GM23248 (cell line): ENCODE data around the gene CNTN4. TPM values are rescaled to one million over a fixed set of nuclear protein-coding genes. Genes with fewer than 3 reads are reported as not detected.

Experiments used
- DNase-seq: peaks from one replicate; pipeline ENCODE4 v3.0.0-alpha.2; 2015
- H2AFZ ChIP-seq: fragments of 200-600 bp; sonication (generic); 2 replicates; pipeline ENCODE4 v1.6.1; 2016; ENCODE audit warnings: antibody characterized with exemption
- H3F3A ChIP-seq: fragments of 200-600 bp; sonication (generic); 2 replicates; pipeline ENCODE4 v1.6.1; 2016; ENCODE audit warnings: mild to moderate bottlenecking, antibody characterized with exemption, mixed run types; ENCODE audit not compliant: insufficient read depth
- H3K27ac ChIP-seq: fragments of 200-600 bp; sonication (generic); 2 replicates; pipeline ENCODE4 v1.5.1; 2016; ENCODE audit warnings: mild to moderate bottlenecking
- H3K27me3 ChIP-seq: fragments of 200-600 bp; sonication (generic); replicated peaks from 2 replicates; pipeline ENCODE4 v1.6.1; 2016; ENCODE audit warnings: mild to moderate bottlenecking; ENCODE audit not compliant: insufficient read depth
- H3K36me3 ChIP-seq: fragments of 200-600 bp; sonication (generic); 2 replicates; pipeline ENCODE4 v1.6.1; 2016; ENCODE audit warnings: low read depth, mild to moderate bottlenecking
- H3K4me1 ChIP-seq: fragments of 200-600 bp; sonication (generic); 2 replicates; pipeline ENCODE4 v1.6.1; 2016; ENCODE audit warnings: mild to moderate bottlenecking; ENCODE audit not compliant: insufficient read depth
- H3K4me2 ChIP-seq: fragments of 200-600 bp; sonication (generic); one replicate; pipeline ENCODE4 v1.6.1; 2016; ENCODE audit warnings: mild to moderate bottlenecking; ENCODE audit not compliant: unreplicated experiment
- H3K4me3 ChIP-seq: fragments of 200-600 bp; sonication (generic); 2 replicates; pipeline ENCODE4 v1.5.1; 2016; ENCODE audit warnings: mild to moderate bottlenecking
- H3K79me2 ChIP-seq: fragments of 200-600 bp; sonication (generic); 2 replicates; pipeline ENCODE4 v1.6.1; 2016; ENCODE audit warnings: mild to moderate bottlenecking; ENCODE audit not compliant: insufficient read depth
- H3K9ac ChIP-seq: fragments of 200-600 bp; sonication (generic); 2 replicates; pipeline ENCODE4 v1.6.1; 2016; ENCODE audit warnings: mild to moderate bottlenecking
- H3K9me2 ChIP-seq: fragments of 200-600 bp; sonication (generic); 2 replicates; pipeline ENCODE4 v1.6.1; 2016; ENCODE audit warnings: mixed run types, mild to moderate bottlenecking, moderate library complexity; ENCODE audit not compliant: insufficient read depth
- H3K9me3 ChIP-seq: fragments of 200-600 bp; sonication (generic); one replicate; pipeline ENCODE4 v1.6.1; 2017; ENCODE audit warnings: low read depth
- H4K20me1 ChIP-seq: fragments of 200-600 bp; sonication (generic); 2 replicates; pipeline ENCODE4 v1.6.0; 2016; ENCODE audit not compliant: insufficient read depth
- EZH2 ChIP-seq: fragments of 200-600 bp; sonication (generic); IDR thresholded peaks from 2 replicates; pipeline ENCODE4 v1.6.1; 2018; ENCODE audit warnings: antibody characterized with exemption, mild to moderate bottlenecking; ENCODE audit not compliant: insufficient read depth, poor library complexity, severe bottlenecking
- EZH2phosphoT487 ChIP-seq: fragments of 200-600 bp; sonication (generic); IDR thresholded peaks from 2 replicates; pipeline ENCODE4 v1.6.1; 2018; ENCODE audit warnings: antibody characterized with exemption, moderate library complexity, mild to moderate bottlenecking, low read depth; ENCODE audit not compliant: insufficient read depth
- WGBS, 2 experiments: methylation state at CpG; one replicate each; pipeline ENCODE4 v1.1.6; 2015 to 2017; ENCODE audit warnings: low lambda C conversion rate in 2 of 2, low coverage in 1 of 2; ENCODE audit errors: missing lambda C conversion rate in 2 of 2; 5-methylcytosine and 5-hydroxymethylcytosine counted together
- in situ Hi-C: fragments of 300-500 bp; cut with MboI; formaldehyde crosslinking; loops from 2 replicates; pipeline ENCODE4 v1.15.0; 2020
- polyA plus RNA-seq: library from polyadenylated mRNA; unstranded; fragments of >200 nt; fragmentation: Nextera tagmentation; extraction: Ambion mirVana; gene quantifications from 2 replicates; pipeline ENCODE4 v1.2.1, GENCODE V29; 2016
- total RNA-seq: library from RNA; depleted of rRNA; stranded (reverse); fragments of >200 nt; shearing (Covaris generic); gene quantifications from 2 replicates; pipeline ENCODE4 v1.2.3, GENCODE V29; 2014

Gene CNTN4
- total and polyA plus RNA-seq, 2 experiments from 2014 or later = not detected

DNA sequence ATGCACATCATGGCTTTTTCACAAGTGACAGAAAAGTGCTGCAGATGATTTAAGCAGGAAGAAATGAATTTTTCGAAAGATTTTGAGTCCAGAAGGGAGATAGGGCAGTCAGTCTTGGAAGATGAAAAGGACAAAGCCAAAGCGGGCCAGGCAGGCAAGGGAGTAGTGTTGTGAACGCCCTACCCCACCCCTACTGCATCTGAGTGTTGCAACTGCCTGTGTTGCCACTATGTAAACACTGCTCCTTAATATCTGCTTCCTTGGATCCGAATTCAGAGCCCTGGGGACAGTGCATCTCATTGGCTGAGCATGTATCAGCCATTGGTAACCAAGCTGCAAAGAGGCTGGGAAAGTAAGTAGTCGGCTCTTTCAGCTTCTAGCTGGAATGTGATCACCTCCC is 39.0 kb downstream of the CNTN4 start:
- H2AFZ ChIP-seq = no peak overlapping the region
- no peak overlapping the region for H3K4me2 ChIP-seq
- TF ChIP-seq EZH2 (no peak), EZH2phosphoT487 (no peak)
- H3F3A ChIP-seq = no peaks in the 10 kb centered on the region
- no peak for DNase-seq
- no peaks in the 10 kb centered on the region for H3K27me3 ChIP-seq
- H3K9me3 ChIP-seq = no peaks in the 10 kb centered on the region
- no peak overlapping the region for H3K4me3 ChIP-seq
- no peak overlapping the region for H3K9ac ChIP-seq
- no peaks in the 10 kb centered on the region for H3K4me1 ChIP-seq
- H4K20me1 ChIP-seq = no peaks in the 10 kb centered on the region
- H3K79me2 ChIP-seq = no peaks in the 10 kb centered on the region
- no peak overlapping the region for H3K27ac ChIP-seq
- WGBS, 2 experiments = 26 to 30% methylated on average over 5 of the region's 5 CpGs
- in situ Hi-C loops = no loop called here
- no peaks in the 10 kb centered on the region for H3K36me3 ChIP-seq
- H3K9me2 ChIP-seq = no peaks in the 10 kb centered on the region

GRCh38 chr3:2141482-2141881 is 42.8 kb downstream of the CNTN4 start:
- no peaks in the 10 kb centered on the region for H3K36me3 ChIP-seq
- H3K27me3 ChIP-seq = no peaks in the 10 kb centered on the region
- no peaks in the 10 kb centered on the region for H3F3A ChIP-seq
- no peak overlapping the region for H3K27ac ChIP-seq
- DNase-seq = no peak
- TF ChIP-seq EZH2phosphoT487 (no peak), EZH2 (no peak)
- no peak overlapping the region for H3K4me2 ChIP-seq
- H3K9me2 ChIP-seq = no peaks in the 10 kb centered on the region
- no peak overlapping the region for H3K4me3 ChIP-seq
- no peaks in the 10 kb centered on the region for H3K79me2 ChIP-seq
- H3K9ac ChIP-seq = no peak overlapping the region
- WGBS, 2 experiments = 22 to 28% methylated on average over 1 of the region's 1 CpG
- H4K20me1 ChIP-seq = no peaks in the 10 kb centered on the region
- in situ Hi-C loops = no loop called here
- H3K9me3 ChIP-seq = no peaks in the 10 kb centered on the region
- no peaks in the 10 kb centered on the region for H3K4me1 ChIP-seq
- no peak overlapping the region for H2AFZ ChIP-seq

DNA sequence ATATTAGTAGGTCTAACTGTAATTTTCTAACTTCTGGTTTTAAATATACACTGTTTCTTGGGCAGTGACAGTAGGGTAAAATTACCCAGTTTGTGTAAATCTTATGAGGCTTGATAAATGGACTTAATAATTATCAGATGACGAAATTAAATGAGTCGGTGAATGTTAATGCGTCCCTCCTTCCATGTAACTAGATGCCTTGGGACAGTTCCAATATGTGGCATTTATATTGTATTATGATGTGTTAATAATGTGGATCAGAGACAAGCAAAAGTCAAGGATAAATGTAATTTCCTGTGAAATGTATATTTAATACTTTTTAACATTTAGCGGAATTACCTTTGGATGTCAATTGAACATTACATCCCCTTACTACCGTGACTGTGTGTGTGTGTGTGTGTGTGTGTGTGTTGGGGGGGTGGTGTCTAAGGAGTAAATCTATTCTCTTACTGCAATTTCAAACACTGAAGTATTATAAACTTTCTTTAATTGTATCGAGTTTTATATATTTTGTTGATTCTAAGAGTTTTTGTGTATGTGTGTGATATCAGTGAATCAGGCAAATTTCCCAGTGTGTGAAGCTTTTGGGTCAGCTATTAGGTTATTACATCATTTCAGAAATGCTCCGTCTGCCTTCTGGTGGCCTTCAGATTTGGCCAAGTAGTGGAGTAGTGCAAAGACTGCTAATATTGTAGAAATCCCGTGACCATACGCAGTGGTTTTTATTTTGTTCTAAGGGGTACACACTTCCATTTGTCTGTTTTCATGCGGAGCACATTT is 50.1 kb downstream of the CNTN4 start:
- in situ Hi-C loops = no loop called here
- Histone ChIP-seq H2AFZ (no peak overlapping the region), H3K9me2 (no peaks in the 10 kb centered on the region), H3K4me2 (no peak overlapping the region), H3K9ac (no peak overlapping the region), H3K27ac (no peak overlapping the region), H3K4me1 (no peaks in the 10 kb centered on the region), H3F3A (no peaks in the 10 kb centered on the region), H3K27me3 (no peaks in the 10 kb centered on the region), H3K79me2 (no peaks in the 10 kb centered on the region), H3K4me3 (no peak overlapping the region), H4K20me1 (no peaks in the 10 kb centered on the region), H3K9me3 (no peaks in the 10 kb centered on the region), H3K36me3 (no peaks in the 10 kb centered on the region)
- TF ChIP-seq EZH2phosphoT487 (no peak), EZH2 (no peak)
- WGBS, 2 experiments = 46 to 47% methylated on average over 10 of the region's 10 CpGs
- DNase-seq = no peak

DNA sequence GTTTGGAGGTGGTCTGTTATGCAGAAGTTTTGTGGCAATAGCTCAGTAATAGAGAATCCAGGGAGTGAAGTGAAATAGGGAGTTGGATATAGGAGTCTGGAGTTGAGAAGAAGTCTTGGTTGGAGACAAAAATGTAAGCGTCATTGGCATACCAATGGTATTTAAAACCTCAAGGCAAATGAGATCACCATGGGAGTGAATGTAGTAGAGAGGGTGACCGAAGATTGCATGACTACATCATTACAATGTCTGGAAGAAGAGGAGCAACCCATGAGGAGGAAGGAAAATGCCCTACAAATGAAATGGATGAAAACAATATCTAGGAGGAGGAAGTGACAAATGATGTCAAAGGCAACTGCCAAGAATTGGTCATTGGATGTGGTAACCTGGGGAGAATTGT is 54.4 kb downstream of the CNTN4 start:
- TF ChIP-seq EZH2phosphoT487 (no peak), EZH2 (no peak)
- DNase-seq = no peak
- Histone ChIP-seq H3K4me3 (no peak overlapping the region), H3K9me2 (no peaks in the 10 kb centered on the region), H3K4me2 (no peak overlapping the region), H3K9me3 (no peaks in the 10 kb centered on the region), H3K27ac (no peak overlapping the region), H3K36me3 (no peaks in the 10 kb centered on the region), H3K79me2 (no peaks in the 10 kb centered on the region), H3K27me3 (no peaks in the 10 kb centered on the region), H3K4me1 (no peaks in the 10 kb centered on the region), H3K9ac (no peak overlapping the region), H4K20me1 (no peaks in the 10 kb centered on the region), H2AFZ (no peak overlapping the region), H3F3A (no peaks in the 10 kb centered on the region)
- in situ Hi-C loops = no loop called here
- WGBS, 2 experiments = 35 to 41% methylated on average over 2 of the region's 2 CpGs

DNA sequence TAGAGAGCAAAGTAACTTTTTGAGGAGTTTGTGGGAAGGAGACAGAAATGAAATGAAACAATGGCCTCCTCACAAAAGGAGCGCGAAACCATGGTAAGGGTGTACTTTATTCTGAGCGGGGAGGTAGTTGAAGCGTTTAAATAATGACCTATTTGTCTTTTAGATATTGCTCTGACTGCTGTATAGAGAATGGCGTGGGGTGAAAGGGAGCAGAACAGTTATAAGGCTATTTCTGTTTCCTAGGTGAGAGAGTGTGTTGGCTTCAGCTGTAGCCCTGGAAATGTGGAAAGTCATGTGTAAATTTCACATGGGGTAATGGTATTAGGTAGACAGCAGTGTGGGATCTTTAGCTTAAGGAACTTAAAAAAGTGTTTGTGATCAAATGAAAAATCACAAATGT is 54.9 kb downstream of the CNTN4 start:
- no peaks in the 10 kb centered on the region for H3K9me3 ChIP-seq
- H3K27ac ChIP-seq = no peak overlapping the region
- no peak overlapping the region for H2AFZ ChIP-seq
- no peaks in the 10 kb centered on the region for H3K9me2 ChIP-seq
- DNase-seq = no peak
- in situ Hi-C loops = no loop called here
- no peaks in the 10 kb centered on the region for H3K4me1 ChIP-seq
- H3K79me2 ChIP-seq = no peaks in the 10 kb centered on the region
- no peak for TF ChIP-seq EZH2phosphoT487
- no peak for TF ChIP-seq EZH2
- no peak overlapping the region for H3K4me3 ChIP-seq
- H3F3A ChIP-seq = no peaks in the 10 kb centered on the region
- no peak overlapping the region for H3K4me2 ChIP-seq
- H4K20me1 ChIP-seq = no peaks in the 10 kb centered on the region
- no peaks in the 10 kb centered on the region for H3K27me3 ChIP-seq
- H3K9ac ChIP-seq = no peak overlapping the region
- WGBS, 2 experiments = 29 to 31% methylated on average over 5 of the region's 5 CpGs
- no peaks in the 10 kb centered on the region for H3K36me3 ChIP-seq
